Measurements from ENCODE around the gene XPOT.

DNA sequence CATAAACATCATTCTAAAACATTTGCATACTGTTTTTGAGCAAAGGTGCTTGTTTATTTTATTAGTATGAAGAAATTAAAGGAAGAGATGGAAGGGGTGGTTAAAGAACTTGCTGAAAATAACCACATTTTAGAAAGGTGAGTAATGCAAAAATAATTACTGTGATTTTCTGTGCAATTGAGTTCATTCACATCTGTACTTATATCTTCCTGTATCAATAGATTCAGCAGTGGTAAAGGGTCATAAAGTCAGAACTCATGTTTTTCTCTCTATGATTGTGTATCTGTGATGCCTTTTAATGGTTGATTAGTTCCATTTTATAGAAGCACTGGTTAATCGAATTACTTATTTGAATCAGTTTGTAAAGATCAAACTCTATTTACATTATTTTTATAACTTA, 93.7 kb downstream of the XPOT start:
- TF ChIP-seq, protein P1, sequence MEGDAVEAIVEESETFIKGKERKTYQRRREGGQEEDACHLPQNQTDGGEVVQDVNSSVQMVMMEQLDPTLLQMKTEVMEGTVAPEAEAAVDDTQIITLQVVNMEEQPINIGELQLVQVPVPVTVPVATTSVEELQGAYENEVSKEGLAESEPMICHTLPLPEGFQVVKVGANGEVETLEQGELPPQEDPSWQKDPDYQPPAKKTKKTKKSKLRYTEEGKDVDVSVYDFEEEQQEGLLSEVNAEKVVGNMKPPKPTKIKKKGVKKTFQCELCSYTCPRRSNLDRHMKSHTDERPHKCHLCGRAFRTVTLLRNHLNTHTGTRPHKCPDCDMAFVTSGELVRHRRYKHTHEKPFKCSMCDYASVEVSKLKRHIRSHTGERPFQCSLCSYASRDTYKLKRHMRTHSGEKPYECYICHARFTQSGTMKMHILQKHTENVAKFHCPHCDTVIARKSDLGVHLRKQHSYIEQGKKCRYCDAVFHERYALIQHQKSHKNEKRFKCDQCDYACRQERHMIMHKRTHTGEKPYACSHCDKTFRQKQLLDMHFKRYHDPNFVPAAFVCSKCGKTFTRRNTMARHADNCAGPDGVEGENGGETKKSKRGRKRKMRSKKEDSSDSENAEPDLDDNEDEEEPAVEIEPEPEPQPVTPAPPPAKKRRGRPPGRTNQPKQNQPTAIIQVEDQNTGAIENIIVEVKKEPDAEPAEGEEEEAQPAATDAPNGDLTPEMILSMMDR (IDR thresholded peaks at IDR 0.05; ENCODE audit: low read length): no peak
- TF ChIP-seq EZH2 (IDR thresholded peaks at IDR 0.05; ENCODE audit: borderline replicate concordance, low read length): no peak

Measured in OCI-LY1 (cell line).